Cardiac fibroblast (primary cell): ENCODE measurements around the gene SLC25A30.
"Not testable (repeated sequence)": the region's sequence is repeated elsewhere in the genome, so short reads cannot be mapped to it uniquely, and the experiment has no call there.

Source experiments
- DNase-seq, 2 donors: peaks; one replicate each; pipeline versions ENCODE4 v3.0.0 to v3.0.0-alpha.2; 2010; ENCODE audit warnings: low read depth in 2 of 2
- H3K4me3 ChIP-seq, 2 donors: replicated peaks in 1 of 2; 1 replicate in 1 of 2; 2 replicates in 1 of 2; pipeline ENCODE4 v1.5.1; 2011; ENCODE audit warnings: low read depth in 2 of 2, low read length in 2 of 2, mild to moderate bottlenecking in 2 of 2, moderate library complexity in 1 of 2
- TF ChIP-seq, protein P1 (sequence below): IDR thresholded peaks from one replicate; pipeline ENCODE4 v1.5.1; 2011; ENCODE audit warnings: low read depth, mild to moderate bottlenecking, low read length, inconsistent platforms

Gene SLC25A30

DNA sequence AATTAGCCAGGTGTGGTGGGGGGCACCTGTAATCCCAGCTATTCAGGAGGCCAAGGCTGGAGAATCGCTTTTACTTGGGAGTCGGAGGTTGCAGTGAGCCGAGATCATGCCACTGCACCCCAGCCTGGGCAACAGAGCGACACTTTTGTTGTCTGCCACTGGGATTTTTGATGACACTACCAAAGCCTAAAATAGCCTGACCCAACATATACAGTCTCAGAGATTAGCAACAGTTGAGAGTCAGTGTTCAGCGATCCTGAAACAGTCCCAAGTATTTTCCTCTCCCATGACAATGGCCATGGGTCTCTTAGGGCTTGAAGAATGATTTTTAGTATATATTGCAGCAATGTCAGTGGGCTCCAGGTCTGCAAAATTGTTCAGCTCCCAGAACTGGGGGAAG lies 32.9 kb downstream of the SLC25A30 start:
- DNase-seq, result no peak
- no peak overlapping the region for H3K4me3 ChIP-seq
- TF ChIP-seq, protein P1, sequence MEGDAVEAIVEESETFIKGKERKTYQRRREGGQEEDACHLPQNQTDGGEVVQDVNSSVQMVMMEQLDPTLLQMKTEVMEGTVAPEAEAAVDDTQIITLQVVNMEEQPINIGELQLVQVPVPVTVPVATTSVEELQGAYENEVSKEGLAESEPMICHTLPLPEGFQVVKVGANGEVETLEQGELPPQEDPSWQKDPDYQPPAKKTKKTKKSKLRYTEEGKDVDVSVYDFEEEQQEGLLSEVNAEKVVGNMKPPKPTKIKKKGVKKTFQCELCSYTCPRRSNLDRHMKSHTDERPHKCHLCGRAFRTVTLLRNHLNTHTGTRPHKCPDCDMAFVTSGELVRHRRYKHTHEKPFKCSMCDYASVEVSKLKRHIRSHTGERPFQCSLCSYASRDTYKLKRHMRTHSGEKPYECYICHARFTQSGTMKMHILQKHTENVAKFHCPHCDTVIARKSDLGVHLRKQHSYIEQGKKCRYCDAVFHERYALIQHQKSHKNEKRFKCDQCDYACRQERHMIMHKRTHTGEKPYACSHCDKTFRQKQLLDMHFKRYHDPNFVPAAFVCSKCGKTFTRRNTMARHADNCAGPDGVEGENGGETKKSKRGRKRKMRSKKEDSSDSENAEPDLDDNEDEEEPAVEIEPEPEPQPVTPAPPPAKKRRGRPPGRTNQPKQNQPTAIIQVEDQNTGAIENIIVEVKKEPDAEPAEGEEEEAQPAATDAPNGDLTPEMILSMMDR, result no peak

GRCh38 chr13:45384474-45385174 lies 33.5 kb downstream of the SLC25A30 start:
- no peak for DNase-seq
- TF ChIP-seq, protein P1, result no peak
- H3K4me3 ChIP-seq, result no peak overlapping the region

- H3K4me3 ChIP-seq, DNase-seq: not testable (repeated sequence)
Observed at GRCh38 chr13:45382739-45383138, 35.4 kb downstream of the SLC25A30 start.

DNA sequence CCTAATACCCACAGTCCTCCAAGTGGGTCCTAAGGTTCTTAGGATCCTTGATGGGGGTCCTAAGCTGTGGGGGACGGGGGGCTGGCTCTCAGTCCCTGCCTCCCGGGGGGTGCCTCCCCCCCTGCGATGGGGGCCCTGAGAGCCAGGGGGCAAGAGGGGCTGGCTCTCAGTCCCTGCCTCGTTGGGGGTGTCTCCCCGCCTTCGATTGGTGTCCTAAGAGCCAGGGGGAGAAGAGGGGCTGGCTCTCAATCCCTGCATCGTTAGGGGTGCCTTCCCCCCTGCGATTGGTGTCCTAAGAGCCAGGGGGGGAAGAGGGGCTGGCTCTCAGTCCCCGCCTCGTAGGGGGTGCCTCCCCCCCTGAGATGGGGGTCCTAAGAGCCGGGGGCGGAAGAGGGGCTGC lies 37.0 kb downstream of the SLC25A30 start:
- TF ChIP-seq, protein P1, result no peak
- DNase-seq, result no peak
- no peak overlapping the region for H3K4me3 ChIP-seq

DNA sequence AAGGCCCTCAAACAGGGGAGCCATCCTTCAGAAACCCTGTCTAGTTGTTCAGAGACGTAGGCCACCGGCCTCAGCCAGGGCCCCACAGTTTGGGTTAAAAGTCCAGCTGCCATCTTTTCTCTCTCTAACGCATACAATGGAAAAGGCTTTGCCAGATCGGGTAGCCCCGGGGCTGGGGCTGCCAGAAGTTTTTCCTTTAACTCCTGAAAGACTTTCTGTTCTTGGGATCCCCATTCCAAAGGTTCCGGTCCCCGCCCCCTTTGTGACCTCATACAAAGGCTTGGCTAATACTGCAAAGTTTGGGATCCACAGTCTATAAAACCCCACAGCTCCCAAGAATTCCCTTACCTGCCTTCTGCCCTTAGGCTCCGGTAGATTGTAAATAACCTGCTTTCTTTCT lies 37.5 kb downstream of the SLC25A30 start:
- not testable (repeated sequence) for H3K4me3 ChIP-seq

GRCh38 chr13:45379516-45379915 lies 38.7 kb downstream of the SLC25A30 start:
- not testable (repeated sequence) for H3K4me3 ChIP-seq

More for the DNA sequence above, 37.5 kb downstream of the SLC25A30 start:
- DNase-seq, result not testable (repeated sequence)

GRCh38 chr13:45378786-45379185 lies 39.4 kb downstream of the SLC25A30 start:
- DNase-seq, H3K4me3 ChIP-seq: not testable (repeated sequence)

More at GRCh38 chr13:45379516-45379915, 38.7 kb downstream of the SLC25A30 start:
- not testable (repeated sequence) for DNase-seq

- DNase-seq, H3K4me3 ChIP-seq: not testable (repeated sequence)
Observed at GRCh38 chr13:45377314-45377713, 40.9 kb downstream of the SLC25A30 start.

DNA sequence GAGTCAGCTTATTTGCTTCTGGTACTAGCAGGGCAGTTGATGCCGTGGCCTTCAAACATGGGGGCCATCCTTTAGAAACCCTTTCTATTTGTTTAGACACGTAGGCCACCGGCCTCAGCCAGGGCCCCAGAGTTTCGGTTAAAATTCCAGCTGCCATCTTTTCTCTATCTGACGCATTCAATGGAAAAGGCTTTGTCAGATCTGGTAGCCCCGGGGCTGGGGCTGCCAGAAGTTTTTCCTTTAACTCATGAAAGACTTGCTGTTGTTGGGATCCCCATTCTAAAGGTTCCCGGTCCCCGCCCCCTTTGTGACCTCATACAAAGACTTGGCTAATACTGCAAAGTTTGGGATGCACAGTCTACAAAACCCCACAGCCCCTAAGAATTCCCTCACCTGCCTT lies 41.5 kb downstream of the SLC25A30 start:
- H3K4me3 ChIP-seq, DNase-seq: not testable (repeated sequence)

DNA sequence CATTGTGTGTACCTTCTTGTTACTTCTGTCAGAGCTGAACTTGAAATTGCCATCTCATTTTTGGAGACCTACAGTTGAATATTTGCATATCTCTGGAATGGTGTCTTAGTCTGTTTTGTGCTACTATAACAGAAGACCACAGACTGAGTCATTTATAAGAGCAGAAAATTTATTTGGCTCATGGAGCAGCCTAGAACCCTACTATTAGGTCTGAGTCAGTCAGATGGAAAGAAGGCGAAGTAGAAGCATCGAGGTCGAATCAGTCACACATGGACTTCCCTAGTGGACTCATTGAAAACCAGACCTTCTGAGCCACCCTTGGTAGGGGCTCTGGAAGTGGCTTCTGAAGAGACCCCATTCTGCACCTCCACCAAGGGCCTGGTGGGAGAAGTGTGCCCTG lies 43.3 kb downstream of the SLC25A30 start:
- no peak overlapping the region for H3K4me3 ChIP-seq
- peak in 1 of 2 donors; percentile 19 for DNase-seq
- TF ChIP-seq, protein P1, result no peak
